Panc1 (cell line): ENCODE data around the gene PDE3A.

Experiments
- POLR2AphosphoS5 ChIP-seq: IDR thresholded peaks from 2 replicates; pipeline ENCODE4 v1.6.1; 2012; ENCODE audit warnings: mild to moderate bottlenecking, low read depth, low read length, moderate library complexity
- TF ChIP-seq, protein P1 (sequence below): fragments of 450-650 bp; IDR thresholded peaks from 2 replicates; pipeline ENCODE4 v1.5.1; 2017; ENCODE audit warnings: mild to moderate bottlenecking
- TF ChIP-seq, protein P2 (sequence below), 2 experiments: IDR thresholded peaks; 2 replicates each; pipeline ENCODE4 v1.6.1; 2011 to 2012; ENCODE audit warnings: low read depth in 2 of 2, control low read depth in 1 of 2, low read length in 1 of 2, mild to moderate bottlenecking in 1 of 2, moderate library complexity in 1 of 2; ENCODE audit not compliant: insufficient read depth in 1 of 2

DNA sequence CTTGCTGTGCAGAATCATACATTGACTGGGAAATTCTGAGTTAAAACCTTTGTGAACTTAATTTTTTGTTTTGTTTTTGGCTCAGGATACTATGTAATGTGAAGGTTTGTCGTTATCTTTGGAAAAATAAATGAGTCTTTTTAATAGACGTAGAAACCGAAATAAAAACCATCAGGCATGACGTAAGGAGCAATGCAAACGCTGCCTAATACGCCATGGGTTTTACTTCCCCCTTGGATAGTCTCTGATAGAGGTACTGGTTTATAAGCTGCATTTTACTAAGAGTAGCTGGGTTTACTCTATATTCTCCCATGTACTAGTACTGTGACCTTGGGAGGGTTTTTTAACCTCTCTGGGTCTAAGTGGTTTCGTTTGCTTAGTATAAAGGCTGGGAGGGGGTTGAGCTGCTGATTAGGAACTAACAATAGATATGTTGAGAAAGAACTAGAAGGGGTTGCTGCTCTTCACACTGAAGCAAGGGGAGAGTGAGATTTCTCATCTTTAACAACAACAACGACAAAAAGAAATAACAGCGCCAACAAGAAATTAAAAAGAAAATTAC, 260.0 kb downstream of the PDE3A start:
- TF ChIP-seq, protein P1, sequence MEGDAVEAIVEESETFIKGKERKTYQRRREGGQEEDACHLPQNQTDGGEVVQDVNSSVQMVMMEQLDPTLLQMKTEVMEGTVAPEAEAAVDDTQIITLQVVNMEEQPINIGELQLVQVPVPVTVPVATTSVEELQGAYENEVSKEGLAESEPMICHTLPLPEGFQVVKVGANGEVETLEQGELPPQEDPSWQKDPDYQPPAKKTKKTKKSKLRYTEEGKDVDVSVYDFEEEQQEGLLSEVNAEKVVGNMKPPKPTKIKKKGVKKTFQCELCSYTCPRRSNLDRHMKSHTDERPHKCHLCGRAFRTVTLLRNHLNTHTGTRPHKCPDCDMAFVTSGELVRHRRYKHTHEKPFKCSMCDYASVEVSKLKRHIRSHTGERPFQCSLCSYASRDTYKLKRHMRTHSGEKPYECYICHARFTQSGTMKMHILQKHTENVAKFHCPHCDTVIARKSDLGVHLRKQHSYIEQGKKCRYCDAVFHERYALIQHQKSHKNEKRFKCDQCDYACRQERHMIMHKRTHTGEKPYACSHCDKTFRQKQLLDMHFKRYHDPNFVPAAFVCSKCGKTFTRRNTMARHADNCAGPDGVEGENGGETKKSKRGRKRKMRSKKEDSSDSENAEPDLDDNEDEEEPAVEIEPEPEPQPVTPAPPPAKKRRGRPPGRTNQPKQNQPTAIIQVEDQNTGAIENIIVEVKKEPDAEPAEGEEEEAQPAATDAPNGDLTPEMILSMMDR: no peak
- no peak for TF ChIP-seq POLR2AphosphoS5
- TF ChIP-seq, protein P2, sequence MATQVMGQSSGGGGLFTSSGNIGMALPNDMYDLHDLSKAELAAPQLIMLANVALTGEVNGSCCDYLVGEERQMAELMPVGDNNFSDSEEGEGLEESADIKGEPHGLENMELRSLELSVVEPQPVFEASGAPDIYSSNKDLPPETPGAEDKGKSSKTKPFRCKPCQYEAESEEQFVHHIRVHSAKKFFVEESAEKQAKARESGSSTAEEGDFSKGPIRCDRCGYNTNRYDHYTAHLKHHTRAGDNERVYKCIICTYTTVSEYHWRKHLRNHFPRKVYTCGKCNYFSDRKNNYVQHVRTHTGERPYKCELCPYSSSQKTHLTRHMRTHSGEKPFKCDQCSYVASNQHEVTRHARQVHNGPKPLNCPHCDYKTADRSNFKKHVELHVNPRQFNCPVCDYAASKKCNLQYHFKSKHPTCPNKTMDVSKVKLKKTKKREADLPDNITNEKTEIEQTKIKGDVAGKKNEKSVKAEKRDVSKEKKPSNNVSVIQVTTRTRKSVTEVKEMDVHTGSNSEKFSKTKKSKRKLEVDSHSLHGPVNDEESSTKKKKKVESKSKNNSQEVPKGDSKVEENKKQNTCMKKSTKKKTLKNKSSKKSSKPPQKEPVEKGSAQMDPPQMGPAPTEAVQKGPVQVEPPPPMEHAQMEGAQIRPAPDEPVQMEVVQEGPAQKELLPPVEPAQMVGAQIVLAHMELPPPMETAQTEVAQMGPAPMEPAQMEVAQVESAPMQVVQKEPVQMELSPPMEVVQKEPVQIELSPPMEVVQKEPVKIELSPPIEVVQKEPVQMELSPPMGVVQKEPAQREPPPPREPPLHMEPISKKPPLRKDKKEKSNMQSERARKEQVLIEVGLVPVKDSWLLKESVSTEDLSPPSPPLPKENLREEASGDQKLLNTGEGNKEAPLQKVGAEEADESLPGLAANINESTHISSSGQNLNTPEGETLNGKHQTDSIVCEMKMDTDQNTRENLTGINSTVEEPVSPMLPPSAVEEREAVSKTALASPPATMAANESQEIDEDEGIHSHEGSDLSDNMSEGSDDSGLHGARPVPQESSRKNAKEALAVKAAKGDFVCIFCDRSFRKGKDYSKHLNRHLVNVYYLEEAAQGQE (IDR thresholded peaks at IDR 0.05; ENCODE audit: insufficient read depth in 1 of 2, low read depth in 2 of 2, low read length in 1 of 2): no peak
